RPMI7951 (cell line): Measurements from ENCODE around the gene METTL23. TPM values are rescaled to one million over a fixed set of nuclear protein-coding genes. Genes with fewer than 3 reads are reported as not detected.
"Not testable (repeated sequence)": the region's sequence is repeated elsewhere in the genome, so short reads cannot be mapped to it uniquely, and the experiment has no call there.

ENCODE experiments used
- DNase-seq: peaks from one replicate; pipeline ENCODE4 v3.0.0-alpha.2; 2012; ENCODE audit warnings: low read depth
- total RNA-seq: library from RNA; depleted of rRNA; stranded (reverse); fragments of >200 nt; shearing (Covaris generic); gene quantifications from 2 replicates; pipeline ENCODE4 v1.2.3, GENCODE V29; 2014

Gene METTL23
- total RNA-seq, 1 experiment from 2014 or later = 47.9 TPM

GRCh38 chr17:76734080-76734840, 7.6 kb downstream of the METTL23 start:
- DNase-seq = no peak

- DNase-seq = no peak
Observed at GRCh38 chr17:76735006-76735405, 8.4 kb downstream of the METTL23 start.

- no peak for DNase-seq
Observed at GRCh38 chr17:76735586-76736348, 9.1 kb downstream of the METTL23 start.

- DNase-seq = peak; percentile 60
Observed at GRCh38 chr17:76736349-76737081, 9.9 kb downstream of the METTL23 start.

GRCh38 chr17:76737082-76737675, 10.5 kb downstream of the METTL23 start, which contains the start of gene SRSF2:
Gene SRSF2, minus strand, starts transcription at chr17:76737331. Its CDS starts 171 bp downstream, at chr17:76737160.
- peak; percentile 97 for DNase-seq

GRCh38 chr17:76737676-76738467, 11.2 kb downstream of the METTL23 start, which contains the start of gene MFSD11:
Gene MFSD11, plus strand, starts transcription at chr17:76738119. Its CDS starts 234 bp downstream, at chr17:76738353.
- DNase-seq = peak; percentile 90

GRCh38 chr17:76738468-76738850, 11.8 kb downstream of the METTL23 start:
- DNase-seq = no peak

- not testable (repeated sequence) for DNase-seq
Observed at GRCh38 chr17:76739568-76740115, 13.0 kb downstream of the METTL23 start.

GRCh38 chr17:76740329-76741118, 13.9 kb downstream of the METTL23 start:
- no peak for DNase-seq

- DNase-seq = no peak
Observed at GRCh38 chr17:76742958-76743357, 16.3 kb downstream of the METTL23 start.

- no peak for DNase-seq
Observed at GRCh38 chr17:76744747-76745146, 18.1 kb downstream of the METTL23 start.

GRCh38 chr17:76745785-76746184, 19.1 kb downstream of the METTL23 start:
- peak; percentile 35 for DNase-seq

- peak; percentile 54 for DNase-seq
Observed at GRCh38 chr17:76747716-76748363, 21.2 kb downstream of the METTL23 start.

GRCh38 chr17:76748657-76749056, 22.0 kb downstream of the METTL23 start:
- DNase-seq = no peak

- no peak for DNase-seq
Observed at GRCh38 chr17:76751416-76751993, 24.9 kb downstream of the METTL23 start.

GRCh38 chr17:76752006-76752405, 25.4 kb downstream of the METTL23 start:
- DNase-seq = no peak

- no peak for DNase-seq
Observed at GRCh38 chr17:76753061-76753961, 26.7 kb downstream of the METTL23 start.

- DNase-seq = no peak
Observed at GRCh38 chr17:76755285-76755684, 28.6 kb downstream of the METTL23 start.
